HepG2 (cell line): Measurements from ENCODE around the gene ARCN1. TPM values are rescaled to one million over a fixed set of nuclear protein-coding genes. Genes with fewer than 3 reads are reported as not detected.

Source experiments
- ATAC-seq: fragments of 200-7000 bp; cut with Tn5 transposase; 3 replicates; pipeline ENCODE4 v1.9.1; 2020; ENCODE audit warnings: mild to moderate bottlenecking, moderate library complexity
- BruUV-seq: library from RNA; stranded (reverse); fragments of 400-500 nt; replicated peaks from 2 replicates; lab custom pipeline; 2021; lab: Mats Ljungman, UMichigan
- CTCF ChIA-PET: fragments of 300-600 bp; formaldehyde crosslinking; extraction: SDS; loops from one replicate; lab custom pipeline; 2021; ENCODE audit warnings: low total read pairs, inconsistent platforms, low intra/inter-chr PET ratio; lab: Yijun Ruan, JAX
- POLR2A ChIA-PET: fragments of 350-600 bp; sonication (Branson Sonifier 250); formaldehyde crosslinking; loops from one replicate; lab custom pipeline; 2020; ENCODE audit warnings: antibody characterized with exemption, inconsistent platforms; lab: Yijun Ruan, JAX
- DNase-seq: peaks from one replicate; pipeline ENCODE4 v3.0.0-alpha.2; 2015; ENCODE audit warnings: low spot score
- FAIRE-seq: peaks from 3 replicates; lab custom pipeline; 2011; peaks lifted over from hg19 to GRCh38; lab: Jason Lieb, UNC
- H2AFZ ChIP-seq: one replicate; pipeline ENCODE4 v1.6.1; 2011; ENCODE audit warnings: low read length, inconsistent platforms
- H3K27ac ChIP-seq: fragments of 300-600 bp; 3 replicates; pipeline ENCODE4 v1.8.0; 2011; ENCODE audit warnings: mixed run types, mild to moderate bottlenecking, mixed read lengths, low read length, inconsistent platforms; ENCODE audit not compliant: insufficient read depth; ENCODE audit errors: extremely low read length
- H3K27me3 ChIP-seq, 2 experiments: fragments of 200-600 bp in 1 of 2; 2 replicates in 1 of 2; 3 replicates in 1 of 2; pipeline versions ENCODE4 v1.6.0 to v1.8.0; 2011; ENCODE audit warnings: low read length in 2 of 2, mild to moderate bottlenecking in 2 of 2, moderate library complexity in 2 of 2, inconsistent platforms in 1 of 2; ENCODE audit not compliant: insufficient read depth in 2 of 2, control insufficient read depth in 1 of 2
- H3K36me3 ChIP-seq, 2 experiments: fragments of 200-600 bp in 1 of 2; replicated peaks in 1 of 2; 2 replicates in 1 of 2; 3 replicates in 1 of 2; pipeline versions ENCODE4 v1.5.1 to v1.8.0; 2011; ENCODE audit warnings: low read length in 2 of 2, inconsistent platforms in 1 of 2; ENCODE audit not compliant: insufficient read depth in 2 of 2, control insufficient read depth in 1 of 2
- H3K4me1 ChIP-seq: 2 replicates; pipeline ENCODE4 v1.5.1; 2012; ENCODE audit warnings: low read length, inconsistent platforms; ENCODE audit not compliant: insufficient read depth
- H3K4me2 ChIP-seq: 2 replicates; pipeline ENCODE4 v1.6.0; 2011; ENCODE audit warnings: low read depth, low read length, inconsistent platforms
- H3K4me3 ChIP-seq, 3 experiments: fragments of 200-600 bp in 1 of 3; sonication (generic), shearing (Covaris generic) in 1 of 3; replicated peaks in 1 of 3; 2 replicates each; pipeline ENCODE4 v1.5.1; 2011 to 2016; ENCODE audit warnings: low read length in 3 of 3, inconsistent platforms in 2 of 3, low read depth in 2 of 3, mild to moderate bottlenecking in 2 of 3, control low read depth in 1 of 3, mixed read lengths in 1 of 3; ENCODE audit not compliant: insufficient read depth in 1 of 3
- H3K79me2 ChIP-seq: one replicate; pipeline ENCODE4 v1.6.1; 2011; ENCODE audit warnings: low read length, inconsistent platforms; ENCODE audit not compliant: insufficient read depth
- H3K9ac ChIP-seq: 2 replicates; pipeline ENCODE4 v1.6.0; 2011; ENCODE audit warnings: mild to moderate bottlenecking, low read depth, low read length, inconsistent platforms; ENCODE audit not compliant: insufficient read depth
- H3K9me3 ChIP-seq: 2 replicates; pipeline ENCODE4 v1.5.1; 2012; ENCODE audit warnings: mild to moderate bottlenecking, low read length
- H4K20me1 ChIP-seq: 2 replicates; pipeline ENCODE4 v1.6.0; 2011; ENCODE audit warnings: inconsistent platforms, mild to moderate bottlenecking, low read length, moderate library complexity; ENCODE audit not compliant: insufficient read depth
- HOXA9 ChIP-seq: sonication (generic); formaldehyde crosslinking; IDR thresholded peaks from 2 replicates; pipeline ENCODE4 v1.8.1; 2022; ENCODE audit warnings: missing genetic modification reagents, mild to moderate bottlenecking, moderate library complexity, borderline replicate concordance
- NFYB ChIP-seq: sonication (generic); formaldehyde crosslinking; IDR thresholded peaks from 2 replicates; pipeline ENCODE4 v1.4.0; 2020; ENCODE audit warnings: missing genetic modification reagents
- SIN3A ChIP-seq: IDR thresholded peaks from 2 replicates; pipeline ENCODE4 v1.6.1; 2011; ENCODE audit warnings: low read depth, mild to moderate bottlenecking, control low read depth, low read length, borderline replicate concordance
- SMAD1 ChIP-seq: sonication (generic); formaldehyde crosslinking; IDR thresholded peaks from 2 replicates; pipeline ENCODE4 v1.4.0; 2020; ENCODE audit warnings: missing genetic modification reagents, low read depth, mild to moderate bottlenecking, borderline replicate concordance
- SP4 ChIP-seq: sonication (generic); formaldehyde crosslinking; IDR thresholded peaks from 2 replicates; pipeline ENCODE4 v1.8.1; 2023; ENCODE audit warnings: mild to moderate bottlenecking, missing genetic modification reagents
- ZBTB7A ChIP-seq: sonication (generic); formaldehyde crosslinking; IDR thresholded peaks from 2 replicates; pipeline ENCODE4 v1.8.0; 2022; ENCODE audit warnings: mild to moderate bottlenecking, missing genetic modification reagents
- ZFP37 ChIP-seq: sonication (generic); formaldehyde crosslinking; IDR thresholded peaks from 2 replicates; pipeline ENCODE4 v1.4.0; 2020; ENCODE audit warnings: missing genetic modification reagents, borderline replicate concordance
- ZNF432 ChIP-seq: sonication (generic); formaldehyde crosslinking; IDR thresholded peaks from 2 replicates; pipeline ENCODE4 v1.5.0; 2020; ENCODE audit warnings: missing genetic modification reagents, mild to moderate bottlenecking, borderline replicate concordance
- ZNF687 ChIP-seq: sonication (generic); formaldehyde crosslinking; IDR thresholded peaks from 2 replicates; pipeline ENCODE4 v1.5.1; 2020; ENCODE audit warnings: mild to moderate bottlenecking, missing genetic modification reagents, moderate library complexity
- ZNF761 ChIP-seq: sonication (generic); formaldehyde crosslinking; conservative IDR thresholded peaks from 2 replicates; pipeline ENCODE4 v1.4.0; 2020; ENCODE audit warnings: mild to moderate bottlenecking, missing genetic modification reagents
- ZNF781 ChIP-seq: sonication (generic); formaldehyde crosslinking; IDR thresholded peaks from 2 replicates; pipeline ENCODE4 v1.5.1; 2020; ENCODE audit warnings: borderline replicate concordance, mild to moderate bottlenecking, missing genetic modification reagents; ENCODE audit errors: not compliant biosample characterization
- ZNF784 ChIP-seq: sonication (generic); formaldehyde crosslinking; IDR thresholded peaks from 2 replicates; pipeline ENCODE4 v1.5.1; 2020; ENCODE audit warnings: missing genetic modification reagents, mild to moderate bottlenecking, borderline replicate concordance
- ZNF878 ChIP-seq: sonication (generic); formaldehyde crosslinking; IDR thresholded peaks from 2 replicates; pipeline ENCODE4 v1.8.1; 2023; ENCODE audit warnings: mild to moderate bottlenecking, missing genetic modification reagents, moderate library complexity
- WGBS: methylation state at CpG from one replicate; pipeline ENCODE4 v1.1.6; 2017; ENCODE audit warnings: low lambda C conversion rate; 5-methylcytosine and 5-hydroxymethylcytosine counted together
- in situ Hi-C: cut with HindIII; loops from 2 replicates; pipeline ENCODE4 v1.10.0; 2017; ENCODE audit warnings: low pct_unique_long_range_greater_than_20kb; ENCODE audit not compliant: extremely low pct_ligation_motif_present
- intact Hi-C: fragments of 100-400 bp; cut with micrococcal nuclease; formaldehyde crosslinking; loops from one replicate; pipeline ENCODE4 v1.10.0; 2022; ENCODE audit not compliant: unreplicated experiment
- polyA plus RNA-seq, 8 experiments: library from polyadenylated mRNA; depleted of rRNA in 3 of 8; stranded (reverse) in 7 of 8; unstranded in 1 of 8; fragments of >200 nt; fragmentation: Illumina TruSeq in 4 of 8; extraction: Trizol in 4 of 8; gene quantifications; 2 replicates each; pipeline versions ENCODE4 v1.2.1 to v1.2.3, GENCODE V29; 2011 to 2016; ENCODE audit warnings: low read depth in 4 of 8, missing spikeins in 1 of 8, mixed read lengths in 1 of 8; ENCODE audit not compliant: insufficient read depth in 1 of 8
- total RNA-seq, 5 experiments: library from RNA; depleted of rRNA; stranded (reverse); fragments of >200 nt; fragmentation: Illumina TruSeq; extraction: Trizol; gene quantifications; 2 replicates each; pipeline ENCODE4 v1.2.3, GENCODE V29; 2016; ENCODE audit warnings: low read depth in 1 of 5
- TF ChIP-seq, protein P1 (sequence below): sonication (generic); formaldehyde crosslinking; IDR thresholded peaks from 2 replicates; pipeline ENCODE4 v1.4.0; 2020; ENCODE audit warnings: missing genetic modification reagents

ARCN1 gene
- total and polyA plus RNA-seq, 2 of the 13 experiments (the other 11 are each of a cell fraction or from before 2014, with no cell fraction given): 148 to 200 TPM

DNA sequence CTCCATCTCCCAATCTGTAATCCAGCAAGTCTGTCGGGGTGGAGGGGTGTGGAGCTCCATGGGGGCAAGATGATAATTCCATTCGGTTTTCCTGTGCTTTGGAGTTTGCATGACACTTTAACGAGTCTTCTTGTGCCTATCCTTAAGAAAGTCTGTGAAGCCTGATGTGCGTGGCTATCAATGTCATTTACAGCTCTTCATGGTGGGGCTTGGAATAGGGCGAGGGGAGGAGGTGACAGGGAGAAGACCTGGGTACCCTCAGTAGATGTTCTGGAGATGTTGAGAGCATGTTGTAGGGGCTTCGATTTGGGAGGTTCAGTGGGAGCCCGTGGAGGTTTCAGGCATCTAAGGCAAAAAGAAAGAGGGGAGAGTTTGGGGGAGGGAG is 34.6 kb downstream of the ARCN1 start (continued):
- TF ChIP-seq ZNF781 (CRISPR knock-in tag) (no peak), ZNF687 (CRISPR knock-in tag) (no peak), ZFP37 (CRISPR knock-in tag) (no peak), ZBTB7A (CRISPR knock-in tag) (no peak), HOXA9 (CRISPR knock-in tag) (no peak)

GRCh38 chr11:118607401-118608359 is 35.5 kb downstream of the ARCN1 start, which contains the start of gene PHLDB1:
TSS of gene PHLDB1 (plus strand) at chr11:118607615. CDS start at chr11:118613837, 6,222 bp downstream.
- WGBS: 0% methylated on average over 9 of the region's 72 CpGs
- CTCF ChIA-PET: interaction anchor here (2.1 kb wide), 1 partner anchor 52 kb away, joined by 16 read pairs; no protein-coding TSS in a partner anchor
- TF ChIP-seq ZNF784 (CRISPR knock-in tag) (no peak), ZNF761 (no peak), SMAD1 (CRISPR knock-in tag) (no peak), ZNF432 (no peak), NFYB (CRISPR knock-in tag) (no peak), SIN3A (peak; percentile 21; the same call in 1 of the 2 replicates), ZNF878 (CRISPR knock-in tag) (0 out of 2 replicates have a peak, but pooled peaks have one; percentile 19), SP4 (CRISPR knock-in tag) (no peak)
- TF ChIP-seq, protein P1, sequence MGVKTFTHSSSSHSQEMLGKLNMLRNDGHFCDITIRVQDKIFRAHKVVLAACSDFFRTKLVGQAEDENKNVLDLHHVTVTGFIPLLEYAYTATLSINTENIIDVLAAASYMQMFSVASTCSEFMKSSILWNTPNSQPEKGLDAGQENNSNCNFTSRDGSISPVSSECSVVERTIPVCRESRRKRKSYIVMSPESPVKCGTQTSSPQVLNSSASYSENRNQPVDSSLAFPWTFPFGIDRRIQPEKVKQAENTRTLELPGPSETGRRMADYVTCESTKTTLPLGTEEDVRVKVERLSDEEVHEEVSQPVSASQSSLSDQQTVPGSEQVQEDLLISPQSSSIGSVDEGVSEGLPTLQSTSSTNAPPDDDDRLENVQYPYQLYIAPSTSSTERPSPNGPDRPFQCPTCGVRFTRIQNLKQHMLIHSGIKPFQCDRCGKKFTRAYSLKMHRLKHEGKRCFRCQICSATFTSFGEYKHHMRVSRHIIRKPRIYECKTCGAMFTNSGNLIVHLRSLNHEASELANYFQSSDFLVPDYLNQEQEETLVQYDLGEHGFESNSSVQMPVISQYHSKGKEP (CRISPR knock-in tag): no peak

More at GRCh38 chr11:118607401-118608359, 35.5 kb downstream of the ARCN1 start, which contains the start of gene PHLDB1:
- intact Hi-C loops: loop anchor here (2.0 to 5.0 kb wide), 2 partner anchors 35 to 51 kb away; partner anchors contain the start of gene ARCN1
- peak; percentile 68 for ATAC-seq
- Histone ChIP-seq H3K9ac (peak within 1 kb of the TSS; percentile 64; the same call in 1 of the 2 replicates), H3K79me2 (no peaks in the 10 kb centered on the region), H3K4me3 (peak within 1 kb of the TSS; percentile 65 to 84 (median 81)), H4K20me1 (no peaks in the 10 kb centered on the region), H3K4me2 (peak within 1 kb of the TSS; percentile 91), H2AFZ (no peak within 1 kb of the TSS), H3K9me3 (no peaks in the 10 kb centered on the region), H3K27ac (no peak within 1 kb of the TSS), H3K4me1 (peaks cover 39% of the 10 kb centered on the region), H3K36me3 (no peaks in the 10 kb centered on the region), H3K27me3 (peaks cover 0 to 6% of the 10 kb centered on the region in 2 experiments; a peak in 1 of 5 replicates)
- in situ Hi-C loops: no loop called here
- DNase-seq: peak; percentile 45
- BruUV-seq: no TSS peak
- POLR2A ChIA-PET: interaction anchor here (0.6 to 6.9 kb wide), 9 partner anchors 10 to 745 kb away, joined by 3 to 83 read pairs (median 3); partner anchors contain the start of gene ARCN1
- no peak for FAIRE-seq
